GM19193 (cell line): ENCODE measurements around the gene LIG3.

Experiments used
- POLR2A ChIP-seq: IDR thresholded peaks from 4 replicates; pipeline ENCODE4 v1.6.1; 2011; ENCODE audit not compliant: insufficient read depth, insufficient read length; ENCODE audit errors: extremely low read depth

LIG3 gene

DNA sequence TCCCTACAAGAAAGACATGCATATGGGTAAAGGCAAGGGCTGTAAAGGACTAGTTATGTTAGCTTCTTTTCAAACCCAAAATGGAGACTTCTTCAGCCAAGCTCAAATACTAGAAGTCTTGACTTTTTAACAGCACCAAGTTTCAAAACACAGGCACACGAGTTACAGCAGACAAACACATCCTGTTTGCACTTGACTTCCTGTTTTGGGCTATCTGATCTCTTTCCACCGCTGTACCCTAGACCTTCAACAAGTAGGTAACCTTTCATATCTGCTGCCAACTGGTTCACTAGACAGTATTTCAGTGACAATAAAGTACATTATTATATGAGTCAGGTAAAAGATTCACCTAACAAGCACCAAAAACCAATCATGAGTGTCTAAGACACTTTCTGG, 70.9 kb downstream of the LIG3 start:
- TF ChIP-seq POLR2A: no peak

DNA sequence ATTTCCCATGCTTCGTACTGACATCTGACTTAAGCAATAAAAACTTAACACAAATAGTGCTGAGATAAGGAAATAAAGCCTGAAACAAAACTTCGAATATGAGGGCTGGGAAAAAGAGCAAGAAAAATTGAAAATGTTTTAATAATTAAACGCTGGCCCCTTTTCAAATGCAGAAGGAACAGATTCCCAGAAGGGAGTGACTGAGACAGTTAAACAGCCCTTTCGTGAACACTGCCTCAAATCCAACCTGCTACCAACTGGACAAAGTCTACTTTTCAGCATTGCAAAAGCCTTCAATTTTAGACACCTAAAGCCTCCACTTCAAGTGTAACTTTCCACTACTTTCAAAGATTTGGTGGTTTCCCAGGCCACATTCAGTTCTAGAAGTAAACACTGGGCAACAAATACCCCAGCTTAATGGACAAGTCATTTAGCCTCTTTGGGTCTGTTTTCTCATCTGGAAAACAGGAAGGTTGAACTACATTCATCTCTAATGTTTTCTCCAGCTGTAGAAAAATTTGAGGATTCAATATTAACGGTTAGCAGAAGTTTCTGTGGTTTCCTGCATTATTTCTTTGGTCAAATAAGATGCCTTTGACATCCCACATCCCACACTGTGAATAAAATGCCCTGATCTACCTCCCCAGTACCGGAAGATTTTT, 71.4 kb downstream of the LIG3 start:
- TF ChIP-seq POLR2A: no peak

DNA sequence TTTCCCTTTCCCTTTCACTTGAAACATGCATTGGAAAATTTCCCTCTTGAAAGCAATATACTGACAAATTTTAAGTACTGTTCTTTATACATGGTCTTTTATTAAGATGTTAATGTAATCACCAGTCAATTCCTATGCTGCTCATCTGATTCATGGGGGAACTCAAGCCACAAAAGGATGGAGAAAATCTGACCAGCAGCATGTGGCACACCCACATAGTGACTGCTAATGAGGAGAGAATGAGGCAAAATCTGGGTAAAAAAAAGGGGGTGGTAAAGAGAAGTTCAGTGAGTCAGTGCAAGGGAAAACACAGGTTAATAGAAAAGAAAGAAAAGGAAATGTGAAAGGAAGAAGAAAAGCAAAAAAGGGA, 71.9 kb downstream of the LIG3 start:
- TF ChIP-seq POLR2A: no peak

DNA sequence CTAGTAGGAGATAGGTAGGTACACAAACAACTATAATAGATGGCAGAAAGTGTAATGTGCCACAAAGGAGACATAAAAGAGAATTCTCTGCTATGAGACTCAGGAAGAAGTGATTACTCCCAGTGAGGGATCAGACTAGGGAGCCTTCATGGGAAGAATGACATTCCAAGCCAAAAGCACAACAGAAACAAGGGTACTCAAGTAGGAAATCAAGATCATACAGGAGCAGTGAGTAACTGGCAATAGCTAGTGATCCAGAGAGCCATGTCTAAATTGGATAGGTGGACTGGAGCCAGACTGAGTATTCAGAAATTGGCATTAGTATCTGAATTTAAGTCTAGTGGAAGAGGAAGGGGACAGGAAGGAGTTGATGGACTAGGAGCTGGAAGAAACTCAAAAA, 72.5 kb downstream of the LIG3 start:
- TF ChIP-seq POLR2A: no peak

DNA sequence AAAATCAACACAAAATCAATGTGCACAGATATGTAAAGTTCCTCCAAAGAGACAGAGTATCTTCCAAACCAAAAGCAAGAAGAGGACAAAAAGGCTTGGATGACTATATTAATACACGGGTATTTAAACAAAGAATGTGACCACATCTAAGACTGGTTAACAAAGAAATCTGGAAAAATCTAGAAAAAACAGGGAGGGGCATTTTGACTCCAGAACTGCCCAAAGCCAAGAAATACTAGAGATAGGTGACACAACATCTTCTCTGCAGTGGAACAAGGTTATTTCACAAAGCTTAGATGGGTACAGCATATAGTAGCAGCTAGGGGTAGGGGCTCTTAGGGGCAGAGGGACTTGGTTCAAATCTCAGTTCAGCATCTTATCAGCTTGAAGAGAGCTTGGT, 72.9 kb downstream of the LIG3 start:
- TF ChIP-seq POLR2A: no peak

DNA sequence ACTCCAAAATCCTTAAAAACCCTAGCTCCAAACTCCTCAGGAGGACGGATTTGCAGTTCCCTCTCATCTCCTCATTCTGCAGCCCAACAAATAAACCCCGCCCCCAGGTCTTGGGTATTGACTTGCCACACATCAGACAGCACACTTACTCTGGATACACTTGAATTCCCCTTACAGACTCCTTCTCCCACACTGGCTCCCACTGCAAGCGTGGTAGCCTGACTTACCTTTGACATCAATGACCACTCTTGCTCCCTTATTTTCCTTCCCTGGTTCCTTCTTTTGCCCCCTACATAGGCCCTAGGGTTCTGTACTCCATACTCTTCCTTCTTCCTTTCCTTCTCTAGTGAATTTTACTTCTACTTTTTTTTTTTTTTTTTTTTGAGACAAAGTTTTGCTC, 75.7 kb downstream of the LIG3 start:
- TF ChIP-seq POLR2A: no peak

DNA sequence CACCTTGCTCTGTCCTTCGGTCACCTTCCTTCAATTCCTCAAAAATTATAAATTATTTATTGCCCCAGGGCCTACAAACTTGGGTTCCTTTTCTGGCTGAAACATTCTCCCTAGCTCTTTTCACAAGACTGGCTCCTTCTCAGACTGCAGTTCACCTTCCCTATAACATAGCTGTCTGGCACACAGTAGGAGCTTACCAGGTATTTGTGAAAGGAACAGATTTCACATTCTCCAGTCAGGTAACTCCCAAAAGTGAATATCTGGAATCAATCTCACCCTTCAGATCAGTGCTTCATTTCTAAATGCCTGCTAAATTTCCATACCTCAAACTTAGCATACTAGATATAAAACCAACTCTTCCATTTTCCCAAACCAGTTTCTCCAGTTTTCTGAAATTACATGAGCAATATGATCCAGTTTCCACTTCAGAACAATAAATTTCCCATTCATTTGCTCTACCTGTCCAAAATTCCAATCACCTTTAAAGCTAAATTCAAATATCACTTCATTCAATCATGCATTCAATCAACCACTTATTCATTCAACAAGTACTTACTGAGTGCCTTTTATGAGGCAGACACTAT, 77.1 kb downstream of the LIG3 start:
- no peak for TF ChIP-seq POLR2A
